ENCODE data around the gene CCT2. TPM values are rescaled to one million over a fixed set of nuclear protein-coding genes. Genes with fewer than 3 reads are reported as not detected.

CCT2 gene
- polyA plus RNA-seq, 12 donors: 138 to 223 (median 196) TPM; not detected in 1

DNA sequence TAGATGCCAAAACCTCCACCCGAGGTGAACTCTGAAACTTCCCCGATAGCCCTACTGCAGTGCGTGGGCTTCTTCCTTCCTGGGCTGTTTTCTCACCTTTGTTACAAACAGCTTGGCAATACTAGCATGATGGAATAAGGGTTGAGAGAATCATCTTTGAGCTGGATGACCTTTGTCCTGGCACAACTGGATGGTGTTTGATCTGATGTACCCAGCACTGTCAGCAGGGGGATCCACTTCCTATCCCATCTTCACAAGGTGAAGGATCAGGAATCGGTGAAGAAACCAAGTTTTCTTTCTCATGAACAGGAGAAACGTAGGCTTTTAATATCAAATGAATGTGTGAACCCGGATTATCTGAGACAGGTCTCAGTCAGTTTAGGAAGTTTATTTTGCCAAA lies 44.9 kb downstream of the CCT2 start:
- DNase-seq: no peak

DNA sequence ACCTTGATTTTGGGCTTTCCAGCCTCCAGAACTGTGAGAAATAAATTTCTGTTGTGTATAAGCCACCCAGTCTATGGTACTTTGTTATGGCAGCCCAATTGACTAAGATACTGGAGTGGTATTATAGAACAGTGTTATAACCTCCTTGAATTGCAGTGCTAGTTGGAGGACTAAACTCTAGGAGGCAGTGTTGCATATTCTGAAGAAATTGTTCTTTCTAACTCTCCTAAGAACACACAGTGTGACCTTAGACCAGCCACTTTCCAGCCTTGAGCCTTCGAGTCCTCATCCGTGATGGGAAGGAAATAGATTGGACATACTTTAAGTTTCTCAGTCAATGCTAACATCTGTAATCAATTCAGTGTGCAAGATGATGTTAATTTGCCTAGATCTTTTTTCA lies 47.8 kb downstream of the CCT2 start:
- DNase-seq: no peak

DNA sequence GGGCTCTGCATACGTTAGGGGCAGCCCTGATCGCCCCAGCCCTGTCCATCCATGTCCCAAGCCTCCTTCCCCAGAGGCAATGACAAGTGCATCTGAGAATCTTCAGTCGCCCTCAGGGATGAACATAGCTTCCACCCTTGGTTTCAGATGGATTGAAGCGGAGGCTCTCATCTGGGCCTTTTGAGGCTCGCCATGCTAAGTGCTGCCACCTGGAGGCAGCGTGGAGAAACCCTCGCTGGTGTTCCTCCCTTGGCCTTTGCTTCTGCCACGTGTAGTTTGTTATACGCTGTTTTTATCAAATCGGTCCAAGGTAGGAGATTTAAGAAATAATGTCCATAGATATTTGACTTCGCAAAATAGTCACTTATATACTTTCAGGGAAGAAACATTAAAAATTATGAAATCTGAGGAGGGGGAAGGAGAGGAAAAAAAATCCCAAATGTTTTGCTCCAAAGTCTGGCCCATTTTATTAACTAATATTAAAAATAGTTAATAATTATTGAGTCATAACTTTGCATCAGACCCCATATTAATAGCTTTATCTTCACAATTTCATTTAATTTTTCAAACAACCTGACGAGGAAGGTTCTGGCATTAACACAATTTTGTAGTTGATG lies 54.2 kb downstream of the CCT2 start:
- DNase-seq: peak; percentile 33

DNA sequence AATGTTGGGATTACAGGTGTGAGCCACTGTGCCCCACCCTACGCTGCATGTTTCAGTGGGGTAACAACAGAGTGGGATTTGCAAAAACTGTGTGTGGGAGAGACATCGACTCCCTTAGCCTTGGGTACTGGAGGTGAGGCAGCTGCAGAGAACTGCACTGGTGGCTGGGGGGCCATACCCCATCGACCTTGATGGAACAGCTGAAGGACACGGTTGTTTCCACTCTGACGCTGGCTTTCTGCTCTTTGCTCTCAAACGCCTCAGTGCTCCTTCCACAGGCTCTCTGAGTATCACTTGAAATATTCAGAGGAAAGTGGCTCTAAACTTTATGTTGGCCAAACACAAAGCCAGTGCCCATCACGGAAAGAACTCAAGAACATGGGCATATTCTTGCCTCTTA lies 56.3 kb downstream of the CCT2 start:
- no peak for DNase-seq

- no peak for DNase-seq
Measured at GRCh38 chr12:69642531-69642930, 57.3 kb downstream of the CCT2 start.

GRCh38 chr12:69644511-69644910 lies 59.3 kb downstream of the CCT2 start:
- no peak for DNase-seq

- no peak for DNase-seq
Measured at GRCh38 chr12:69645031-69645430, 59.8 kb downstream of the CCT2 start.

GRCh38 chr12:69647178-69647577 lies 61.9 kb downstream of the CCT2 start:
- DNase-seq: no peak

DNA sequence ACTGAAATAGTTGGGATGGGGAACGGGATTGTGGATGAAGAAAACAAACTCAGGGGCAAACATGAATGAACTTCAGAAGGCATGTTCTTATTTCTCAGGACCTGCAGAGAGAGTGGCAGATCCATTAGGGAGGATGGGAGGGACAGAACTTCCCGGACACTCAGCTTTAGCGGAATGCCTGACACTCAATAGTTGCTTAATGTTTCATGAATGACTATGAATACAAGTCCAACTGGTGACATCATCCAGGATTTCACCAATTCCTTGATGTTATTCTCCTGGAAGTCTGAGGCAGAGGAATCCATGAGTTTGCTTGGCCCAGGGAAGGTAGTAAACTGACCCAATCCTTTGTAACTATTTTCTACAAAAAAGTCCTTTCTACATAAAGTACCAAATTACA lies 63.2 kb downstream of the CCT2 start:
- DNase-seq: no peak

DNA sequence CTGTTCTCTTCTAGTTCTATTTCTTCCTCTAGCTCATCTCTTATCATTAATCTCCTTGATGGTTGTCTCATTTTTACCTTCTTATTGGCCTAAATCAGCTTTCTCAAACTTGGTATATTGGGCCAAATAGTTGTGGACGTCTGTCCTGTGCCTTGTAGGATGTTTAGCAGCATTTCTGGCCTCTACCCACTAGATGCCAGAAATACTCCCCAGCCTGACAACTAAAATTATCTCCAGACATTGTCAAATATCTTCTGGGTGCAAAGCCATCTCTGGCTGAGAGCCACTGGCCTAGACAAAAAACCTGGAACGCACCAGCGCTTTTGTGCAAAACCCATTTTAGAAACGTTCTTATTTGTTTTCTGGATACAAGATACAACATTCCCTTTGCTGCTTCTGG lies 64.3 kb downstream of the CCT2 start:
- DNase-seq: no peak

Other genes starting within 250 kb of the CCT2 start
- 100 to 1,000 TPM in 1 of 12 donors, 10 to 100 TPM in 10, not detected in 1; 11.7 to 234 (median 22.2) TPM for gene LYZ, start 237.1 kb upstream of the CCT2 start, polyA plus RNA-seq (ENCODE audit: insufficient read length in 12 of 12)
- 10 to 100 TPM in 10 of 12 donors, not detected in 2; 10.9 to 21.8 (median 16.9) TPM for gene YEATS4, start 225.7 kb upstream of the CCT2 start, polyA plus RNA-seq (ENCODE audit: insufficient read length in 12 of 12)
- 10 to 100 TPM in 11 of 12 donors, not detected in 1; 19.9 to 29.6 (median 22.4) TPM for gene FRS2, start 115.1 kb upstream of the CCT2 start, polyA plus RNA-seq (ENCODE audit: insufficient read length in 12 of 12)
- gene LRRC10, start 25.4 kb downstream of the CCT2 start, polyA plus RNA-seq (ENCODE audit: insufficient read length in 12 of 12): under 1 TPM in 3 of 12 donors, not detected in 9; 0.07 to 0.11 (median 0.08) TPM
- 100 to 1,000 TPM in 1 of 12 donors, 10 to 100 TPM in 10, not detected in 1; 28.8 to 120 (median 56.8) TPM for gene BEST3, start 113.8 kb downstream of the CCT2 start, polyA plus RNA-seq (ENCODE audit: insufficient read length in 12 of 12)
- gene RAB3IP, start 153.4 kb downstream of the CCT2 start, polyA plus RNA-seq (ENCODE audit: insufficient read length in 12 of 12): 10 to 100 TPM in 9 of 12 donors, 1 to 10 TPM in 2, not detected in 1; 8.3 to 24.3 (median 11.7) TPM
- gene MYRFL, start 239.8 kb downstream of the CCT2 start, polyA plus RNA-seq (ENCODE audit: insufficient read length in 12 of 12): 1 to 10 TPM in 1 of 12 donors, under 1 TPM in 9, not detected in 2; 0.23 to 1.9 (median 0.41) TPM